Body of pancreas (tissue), 4 donors: ENCODE measurements around the gene SLC22A15. TPM values are rescaled to one million over a fixed set of nuclear protein-coding genes. Genes with fewer than 3 reads are reported as not detected.
"Not testable (repeated sequence)": the region's sequence is repeated elsewhere in the genome, so short reads cannot be mapped to it uniquely, and the experiment has no call there.

Experiments
- ATAC-seq: fragments of 150-250 bp; one replicate; pipeline ENCODE4 v1.9.1; 2016
- DNase-seq, 4 donors: peaks; one replicate each; pipeline ENCODE4 v3.0.0-alpha.2; 2019
- H3K27ac ChIP-seq, 4 donors: fragments of 200-600 bp; sonication (generic); 1 replicate in 3 of 4; 2 replicates in 1 of 4; pipeline versions ENCODE4 v1.5.1 to v1.6.1; 2016 to 2019; ENCODE audit warnings: mild to moderate bottlenecking in 1 of 4, mixed read lengths in 1 of 4, moderate library complexity in 1 of 4
- H3K27me3 ChIP-seq, 2 donors: fragments of 200-600 bp; sonication (generic); one replicate each; pipeline ENCODE4 v1.6.0; 2016; ENCODE audit warnings: mild to moderate bottlenecking in 1 of 2
- H3K36me3 ChIP-seq, 2 donors: fragments of 200-600 bp; sonication (generic); replicated peaks in 1 of 2; 2 replicates each; pipeline ENCODE4 v1.5.1; 2016; ENCODE audit warnings: low read depth in 2 of 2; ENCODE audit not compliant: insufficient read depth in 1 of 2
- H3K4me1 ChIP-seq: fragments of 200-600 bp; sonication (generic); one replicate; pipeline ENCODE4 v1.6.0; 2016
- H3K4me3 ChIP-seq, 2 donors: fragments of 200-600 bp; sonication (generic); 1 replicate in 1 of 2; 2 replicates in 1 of 2; pipeline ENCODE4 v1.5.1; 2016 to 2019
- H3K9me3 ChIP-seq, 3 donors: fragments of 200-600 bp; sonication (generic); 1 replicate in 2 of 3; 2 replicates in 1 of 3; pipeline ENCODE4 v1.5.1; 2016
- POLR2A ChIP-seq, 3 donors: fragments of 450-650 bp; IDR thresholded peaks; one replicate each; pipeline ENCODE4 v1.6.1; 2016; ENCODE audit warnings: antibody characterized with exemption in 3 of 3, mild to moderate bottlenecking in 2 of 3
- WGBS, 2 donors: methylation state at CpG; one replicate each; pipeline ENCODE4 v1.1.5; 2017; 5-methylcytosine and 5-hydroxymethylcytosine counted together
- intact Hi-C: fragments of 100-400 bp; cut with DNase I; formaldehyde crosslinking; loops from one replicate; pipeline ENCODE4 v1.15.1; 2023
- total RNA-seq, 2 donors: library from RNA; depleted of rRNA; stranded (reverse); fragments of >200 nt; gene quantifications; one replicate each; pipeline ENCODE4 v1.1.0, GENCODE V29; 2016
- TF ChIP-seq, protein P1 (sequence below), 7 experiments: fragments of 450-650 bp in 4 of 7; fragments of 200-600 bp in 3 of 7; sonication (generic) in 3 of 7; IDR thresholded peaks; one replicate each; pipeline ENCODE4 v1.5.1; 2016 to 2019; ENCODE audit warnings: antibody characterized with exemption in 7 of 7

SLC22A15 gene
- total RNA-seq, 2 donors from 2014 or later = 7.9 to 8.8 TPM

DNA sequence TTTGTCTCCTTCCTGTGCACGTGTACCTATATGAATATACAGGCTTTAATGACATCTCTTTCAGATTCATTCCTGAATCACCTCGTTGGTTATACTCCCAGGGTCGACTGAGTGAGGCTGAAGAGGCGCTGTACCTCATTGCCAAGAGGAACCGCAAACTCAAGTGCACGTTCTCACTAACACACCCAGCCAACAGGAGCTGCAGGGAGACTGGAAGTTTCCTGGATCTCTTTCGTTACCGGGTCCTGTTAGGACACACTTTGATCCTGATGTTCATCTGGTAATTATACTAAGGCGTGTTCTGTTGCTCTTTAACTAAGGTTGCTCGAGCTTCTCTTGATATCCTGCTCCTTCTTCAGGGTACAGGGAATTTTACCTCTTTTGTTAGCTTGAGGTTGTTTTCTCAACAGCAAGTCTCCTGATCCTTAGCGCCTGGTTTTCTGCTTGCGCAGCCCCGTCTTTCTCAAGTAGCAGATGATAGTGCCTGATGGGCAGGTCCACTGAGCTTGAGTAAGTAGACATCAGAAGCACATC is 55.1 kb downstream of the SLC22A15 start:
- H3K4me3 ChIP-seq = no peak overlapping the region
- DNase-seq (no peak), ATAC-seq (no peak)
- WGBS, 2 donors = 85 to 88% methylated on average over 13 of the region's 13 CpGs
- H3K27ac ChIP-seq = no peak overlapping the region
- TF ChIP-seq, protein P1, sequence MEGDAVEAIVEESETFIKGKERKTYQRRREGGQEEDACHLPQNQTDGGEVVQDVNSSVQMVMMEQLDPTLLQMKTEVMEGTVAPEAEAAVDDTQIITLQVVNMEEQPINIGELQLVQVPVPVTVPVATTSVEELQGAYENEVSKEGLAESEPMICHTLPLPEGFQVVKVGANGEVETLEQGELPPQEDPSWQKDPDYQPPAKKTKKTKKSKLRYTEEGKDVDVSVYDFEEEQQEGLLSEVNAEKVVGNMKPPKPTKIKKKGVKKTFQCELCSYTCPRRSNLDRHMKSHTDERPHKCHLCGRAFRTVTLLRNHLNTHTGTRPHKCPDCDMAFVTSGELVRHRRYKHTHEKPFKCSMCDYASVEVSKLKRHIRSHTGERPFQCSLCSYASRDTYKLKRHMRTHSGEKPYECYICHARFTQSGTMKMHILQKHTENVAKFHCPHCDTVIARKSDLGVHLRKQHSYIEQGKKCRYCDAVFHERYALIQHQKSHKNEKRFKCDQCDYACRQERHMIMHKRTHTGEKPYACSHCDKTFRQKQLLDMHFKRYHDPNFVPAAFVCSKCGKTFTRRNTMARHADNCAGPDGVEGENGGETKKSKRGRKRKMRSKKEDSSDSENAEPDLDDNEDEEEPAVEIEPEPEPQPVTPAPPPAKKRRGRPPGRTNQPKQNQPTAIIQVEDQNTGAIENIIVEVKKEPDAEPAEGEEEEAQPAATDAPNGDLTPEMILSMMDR (IDR thresholded peaks at IDR 0.05) = no peak
- TF ChIP-seq POLR2A (IDR thresholded peaks at IDR 0.05) = no peak
- H3K36me3 ChIP-seq = peaks cover 0 to 5% of the 10 kb centered on the region in 2 donors
- no peaks in the 10 kb centered on the region for H3K4me1 ChIP-seq
- no peaks in the 10 kb centered on the region for H3K9me3 ChIP-seq
- H3K27me3 ChIP-seq = no peaks in the 10 kb centered on the region
- intact Hi-C loops = no loop called here

DNA sequence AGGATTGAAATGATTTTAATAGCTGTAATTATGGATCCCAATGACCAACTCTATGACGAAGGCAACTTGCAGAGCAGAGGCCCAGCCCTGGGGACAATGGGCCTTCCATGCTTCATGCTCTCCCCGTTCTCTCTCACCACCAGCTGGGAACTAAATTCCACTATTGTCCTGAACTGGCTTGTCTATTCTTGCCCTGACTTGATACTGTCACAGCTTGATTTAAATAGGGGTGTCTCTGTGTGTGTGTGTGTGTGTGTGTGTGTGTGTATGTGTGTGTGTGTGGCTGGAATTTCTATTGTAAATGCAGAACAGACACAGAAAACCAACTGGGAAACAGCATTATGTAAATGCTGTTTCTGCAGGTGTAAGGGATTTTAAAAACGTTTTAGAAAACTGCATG is 57.0 kb downstream of the SLC22A15 start:
- TF ChIP-seq, protein P1 (IDR thresholded peaks at IDR 0.05) = no peak
- TF ChIP-seq POLR2A (IDR thresholded peaks at IDR 0.05) = no peak
- 66 to 67% methylated on average over 3 of the region's 3 CpGs for WGBS, 2 donors
- DNase-seq = no peak
- no peaks in the 10 kb centered on the region for H3K4me1 ChIP-seq
- H3K4me3 ChIP-seq = no peak overlapping the region
- ATAC-seq = no peak
- intact Hi-C loops = no loop called here
- H3K27ac ChIP-seq = no peak overlapping the region
- peaks cover 0 to 5% of the 10 kb centered on the region in 2 donors for H3K36me3 ChIP-seq
- H3K9me3 ChIP-seq = no peaks in the 10 kb centered on the region
- H3K27me3 ChIP-seq = no peaks in the 10 kb centered on the region

DNA sequence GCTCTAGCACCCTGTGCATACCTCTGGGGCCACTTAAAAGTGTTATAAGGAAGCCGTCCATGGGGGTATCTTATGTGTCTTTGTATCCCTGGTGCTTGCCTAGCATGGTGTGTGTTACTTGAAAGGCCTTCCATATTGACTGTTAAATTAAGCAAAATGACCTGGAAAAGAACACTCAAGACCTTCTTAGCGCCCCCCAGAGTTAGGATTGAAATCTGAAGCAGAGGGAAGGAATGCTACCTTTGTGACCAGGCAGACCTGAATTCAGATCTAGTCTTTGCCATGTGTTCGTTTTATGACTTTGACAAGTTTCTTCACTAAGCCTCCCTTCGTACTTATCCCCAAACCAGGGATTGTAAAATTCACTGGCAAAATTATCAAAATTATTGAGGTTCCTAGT is 59.9 kb downstream of the SLC22A15 start:
- Histone ChIP-seq H3K27me3 (no peaks in the 10 kb centered on the region), H3K9me3 (no peaks in the 10 kb centered on the region), H3K4me1 (no peaks in the 10 kb centered on the region), H3K36me3 (peaks cover 0 to 5% of the 10 kb centered on the region in 2 donors), H3K27ac (no peak overlapping the region), H3K4me3 (no peak overlapping the region)
- no peak for ATAC-seq
- no peak for TF ChIP-seq POLR2A (IDR thresholded peaks at IDR 0.05)
- TF ChIP-seq, protein P1 (IDR thresholded peaks at IDR 0.05) = no peak
- 80 to 81% methylated on average over 4 of the region's 4 CpGs for WGBS, 2 donors
- DNase-seq = no peak
- intact Hi-C loops = no loop called here

DNA sequence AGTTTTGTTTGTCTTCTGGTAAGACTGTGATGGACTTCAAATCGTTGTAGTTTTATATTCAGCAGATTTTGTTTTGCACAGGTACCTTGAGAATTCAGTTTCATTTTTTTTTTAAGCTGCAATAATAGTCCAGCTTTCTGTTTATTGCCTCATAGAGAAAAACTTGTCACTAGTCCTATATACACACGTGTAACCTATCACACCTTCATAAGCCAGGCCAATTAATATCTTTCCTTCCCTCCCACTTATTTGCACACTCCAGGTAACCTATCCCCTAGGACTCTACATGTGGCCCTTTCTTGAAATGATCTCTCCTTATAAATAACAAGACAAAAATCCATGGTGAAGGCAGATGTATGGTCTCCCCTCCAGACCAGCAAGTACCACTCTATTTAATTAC is 62.4 kb downstream of the SLC22A15 start:
- no peak overlapping the region for H3K27ac ChIP-seq
- H3K4me1 ChIP-seq = no peaks in the 10 kb centered on the region
- intact Hi-C loops = no loop called here
- H3K9me3 ChIP-seq = no peaks in the 10 kb centered on the region
- ATAC-seq (no peak), DNase-seq (no peak)
- no peaks in the 10 kb centered on the region for H3K27me3 ChIP-seq
- peaks cover 0 to under 1% of the 10 kb centered on the region in 2 donors for H3K36me3 ChIP-seq
- no peak overlapping the region for H3K4me3 ChIP-seq
- WGBS, 2 donors = 13 to 48% methylated on average over 1 to 2 of the region's 2 CpGs
- no peak for TF ChIP-seq POLR2A (IDR thresholded peaks at IDR 0.05)
- TF ChIP-seq, protein P1 (IDR thresholded peaks at IDR 0.05) = no peak

DNA sequence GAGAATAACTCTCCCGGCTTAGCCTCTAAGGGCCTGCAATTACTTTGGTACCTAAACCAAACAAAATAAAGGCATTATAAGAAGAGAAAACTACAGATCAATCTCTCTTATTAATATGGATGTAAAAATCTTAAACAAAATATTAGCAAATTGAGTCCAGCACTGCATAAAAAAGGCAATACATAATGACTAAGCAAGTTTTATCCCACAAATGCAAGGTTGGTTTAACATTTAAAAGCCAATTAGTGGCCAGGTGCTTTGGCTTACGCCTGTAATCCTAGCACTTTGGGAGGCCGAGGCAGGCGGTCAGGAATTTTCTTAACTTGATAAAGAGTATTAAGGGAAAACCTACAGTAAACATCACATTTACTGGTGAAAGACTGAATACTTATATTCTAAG is 67.8 kb downstream of the SLC22A15 start:
- no peaks in the 10 kb centered on the region for H3K36me3 ChIP-seq
- no peaks in the 10 kb centered on the region for H3K27me3 ChIP-seq
- no peak for TF ChIP-seq POLR2A (IDR thresholded peaks at IDR 0.05)
- no peaks in the 10 kb centered on the region for H3K4me1 ChIP-seq
- no peak for ATAC-seq
- WGBS, 2 donors = 96% methylated on average over 4 of the region's 4 CpGs
- intact Hi-C loops = no loop called here
- no peak overlapping the region for H3K27ac ChIP-seq
- DNase-seq = no peak
- H3K4me3 ChIP-seq = no peak overlapping the region
- H3K9me3 ChIP-seq = no peaks in the 10 kb centered on the region

DNA sequence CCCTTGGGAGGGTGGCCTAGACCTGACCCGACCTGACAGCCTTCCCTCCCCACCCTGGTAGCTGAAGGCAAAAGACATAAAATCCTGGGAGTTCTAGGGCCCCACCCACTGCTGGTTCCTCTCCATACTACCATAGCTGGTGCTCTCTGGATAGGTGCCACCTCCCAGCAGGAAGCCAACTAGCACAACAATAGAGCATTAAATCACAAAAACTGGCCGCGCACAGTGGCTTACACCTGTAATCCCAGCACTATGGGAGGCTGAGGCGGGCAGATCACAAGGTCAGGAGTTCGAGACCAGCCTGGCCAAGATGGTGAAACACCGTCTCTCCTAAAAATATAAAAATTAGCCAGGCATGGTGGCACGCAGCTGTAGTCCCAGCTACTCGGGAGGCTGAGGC is 70.6 kb downstream of the SLC22A15 start:
- H3K4me1 ChIP-seq, H3K4me3 ChIP-seq, H3K27me3 ChIP-seq, H3K27ac ChIP-seq, DNase-seq, intact Hi-C loops, H3K36me3 ChIP-seq, H3K9me3 ChIP-seq, ATAC-seq: not testable (repeated sequence)
- WGBS, 2 donors = 93 to 100% methylated on average over 3 to 8 of the region's 8 CpGs

DNA sequence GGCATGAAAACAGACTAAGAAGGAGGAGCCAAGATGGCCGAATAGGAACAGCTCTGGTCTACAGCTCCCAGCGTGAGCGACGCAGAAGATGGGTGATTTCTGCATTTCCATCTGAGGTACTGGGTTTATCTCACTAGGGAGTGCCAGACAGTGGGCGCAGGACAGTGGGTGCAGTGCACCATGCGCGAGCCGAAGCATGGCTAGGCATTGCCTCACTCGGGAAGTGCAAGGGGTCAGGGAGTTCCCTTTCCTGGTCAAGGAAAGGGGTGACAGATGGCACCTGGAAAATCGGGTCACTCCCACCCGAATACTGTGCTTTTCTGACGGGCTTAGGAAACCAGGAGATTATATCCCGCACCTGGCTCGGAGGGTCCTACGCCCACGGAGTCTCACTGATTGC is 75.6 kb downstream of the SLC22A15 start:
- 95% methylated on average over 12 to 16 of the region's 16 CpGs for WGBS, 2 donors
- H3K36me3 ChIP-seq, H3K4me1 ChIP-seq, ATAC-seq, intact Hi-C loops, DNase-seq, H3K27me3 ChIP-seq, H3K27ac ChIP-seq, H3K4me3 ChIP-seq, H3K9me3 ChIP-seq: not testable (repeated sequence)
